Caki2 (cell line): ENCODE measurements around the gene OTOP3. TPM values are rescaled to one million over a fixed set of nuclear protein-coding genes. Genes with fewer than 3 reads are reported as not detected.

Experiments used
- DNase-seq: peaks from one replicate; pipeline ENCODE4 v3.0.0-alpha.2; 2015; ENCODE audit warnings: low read depth
- in situ Hi-C: cut with HindIII; loops from 2 replicates; pipeline ENCODE4 v1.10.0; 2016; ENCODE audit warnings: low sequenced_read_pairs, low pct_unique_long_range_greater_than_20kb, mixed read lengths
- total RNA-seq: library from RNA; depleted of rRNA; stranded (reverse); fragments of >200 nt; shearing (Covaris generic); gene quantifications from 2 replicates; pipeline ENCODE4 v1.2.3, GENCODE V29; 2014; ENCODE audit warnings: low replicate concordance

The OTOP3 gene
- total RNA-seq, 1 experiment from 2014 or later = not detected

GRCh38 chr17:74930535-74931036, 5.1 kb upstream of the OTOP3 start:
- in situ Hi-C loops = no loop called here
- DNase-seq = no peak

DNA sequence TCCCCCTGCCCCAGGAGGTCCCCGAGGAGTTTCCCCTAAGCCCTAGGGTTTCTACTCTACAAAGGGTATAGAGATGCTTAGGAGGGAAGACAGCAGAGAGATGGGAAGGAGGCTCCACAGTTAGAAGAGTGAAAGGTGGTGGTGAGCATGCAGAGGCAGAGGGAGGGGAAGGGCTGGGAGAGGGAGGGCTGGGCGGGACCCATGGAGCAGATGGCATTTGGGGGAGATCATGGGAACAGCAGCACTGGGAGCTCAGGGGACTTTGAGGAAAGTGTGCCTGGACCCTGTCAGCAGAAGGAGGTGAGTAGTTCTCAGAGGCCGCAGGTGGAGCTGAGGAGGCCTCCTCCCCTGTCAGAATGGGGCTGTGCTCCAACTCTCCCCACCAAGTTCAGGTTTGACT, 650 bp upstream of the OTOP3 start:
- DNase-seq = no peak
- in situ Hi-C loops = no loop called here

GRCh38 chr17:74936470-74936799, 737 bp downstream of the OTOP3 start:
- no peak for DNase-seq
- in situ Hi-C loops = no loop called here

- in situ Hi-C loops = no loop called here
Observed at GRCh38 chr17:74937064-74938051, 1.7 kb downstream of the OTOP3 start.

GRCh38 chr17:74938194-74938950, 2.7 kb downstream of the OTOP3 start:
- in situ Hi-C loops = no loop called here
- DNase-seq = no peak

More at GRCh38 chr17:74937064-74938051, 1.7 kb downstream of the OTOP3 start:
- DNase-seq = no peak

- in situ Hi-C loops = no loop called here
- no peak for DNase-seq
Observed at GRCh38 chr17:74939534-74939933, 3.8 kb downstream of the OTOP3 start.

DNA sequence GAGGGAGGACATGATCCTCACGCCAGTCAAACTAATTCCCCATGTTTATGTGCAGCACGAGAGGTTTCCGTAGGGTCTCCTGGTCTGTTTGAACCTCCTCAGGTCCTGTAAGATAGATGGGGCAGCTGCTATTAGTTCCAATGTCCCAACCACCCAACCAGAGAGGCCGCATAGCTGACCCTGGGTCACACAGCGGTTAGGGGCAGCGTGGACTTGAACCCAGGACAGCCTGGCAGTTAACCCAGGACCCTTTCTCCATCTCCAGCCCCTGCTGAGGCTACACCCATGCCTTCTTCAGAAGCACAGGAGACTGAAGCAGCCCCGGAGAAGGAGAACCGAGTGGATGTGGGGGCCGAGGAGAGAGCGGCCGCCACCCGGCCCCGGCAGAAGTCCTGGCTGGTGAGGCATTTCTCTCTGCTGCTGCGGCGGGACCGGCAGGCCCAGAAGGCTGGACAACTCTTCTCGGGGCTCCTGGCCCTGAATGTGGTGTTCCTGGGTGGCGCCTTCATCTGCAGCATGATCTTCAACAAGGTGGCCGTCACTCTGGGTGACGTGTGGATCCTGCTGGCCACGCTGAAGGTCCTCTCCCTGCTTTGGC, 5.5 kb downstream of the OTOP3 start:
- no peak for DNase-seq
- in situ Hi-C loops = no loop called here

DNA sequence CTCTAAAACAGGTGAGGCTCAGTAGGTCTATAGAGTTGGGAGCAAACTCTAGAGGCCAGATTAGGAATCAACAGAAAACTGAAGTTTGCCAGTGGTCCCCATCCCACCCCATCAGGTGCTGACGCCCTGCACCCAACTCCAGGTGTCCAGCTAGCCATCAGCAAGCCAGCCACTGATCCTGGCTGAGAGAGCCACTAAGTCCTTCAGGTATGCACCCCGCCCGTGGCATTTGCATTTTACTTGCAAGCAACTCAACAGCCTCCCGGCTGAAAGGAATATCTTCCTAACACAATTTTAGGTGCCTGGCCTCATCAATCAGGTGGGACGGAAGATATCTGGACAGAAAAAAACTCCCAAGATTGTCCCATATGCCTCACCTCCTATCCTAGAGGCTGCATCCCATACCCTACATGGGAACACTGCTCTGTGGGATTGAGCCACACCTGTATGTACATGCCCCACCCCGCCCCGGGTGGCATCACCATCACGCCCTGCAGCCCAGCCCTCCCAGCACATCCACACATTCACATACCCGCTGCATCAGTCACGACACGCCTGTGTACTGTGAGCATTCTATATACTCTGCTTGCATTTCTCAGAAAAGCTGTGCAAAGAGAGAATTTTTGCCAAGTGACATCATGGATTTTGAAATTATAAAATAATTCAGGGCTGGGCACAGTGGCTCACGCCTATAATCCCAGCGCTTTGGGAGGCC, 8.3 kb downstream of the OTOP3 start:
- no peak for DNase-seq
- in situ Hi-C loops = no loop called here

DNA sequence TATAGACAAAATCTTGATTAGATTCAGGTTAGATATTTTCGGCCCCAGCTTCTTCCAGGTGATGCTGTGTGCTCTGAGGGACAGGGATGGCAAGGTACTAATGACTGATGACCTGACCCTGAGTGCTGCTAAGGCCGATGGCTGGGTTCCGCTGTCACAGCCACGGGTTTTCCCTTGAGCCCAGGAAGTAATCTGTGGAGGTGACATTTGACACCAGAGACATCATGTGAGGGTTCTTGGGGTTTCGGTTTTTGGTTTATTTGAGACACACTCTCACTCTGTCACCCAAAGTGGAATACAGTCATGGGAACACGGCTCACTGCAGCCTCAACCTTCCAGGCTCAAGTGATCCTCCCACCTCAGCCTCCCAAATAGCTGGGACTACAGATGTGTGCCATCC, 9.8 kb downstream of the OTOP3 start:
- DNase-seq = no peak
- in situ Hi-C loops = no loop called here

GRCh38 chr17:74946641-74947040, 10.9 kb downstream of the OTOP3 start:
- no peak for DNase-seq
- in situ Hi-C loops = no loop called here

GRCh38 chr17:74947041-74947754, 11.5 kb downstream of the OTOP3 start:
- no peak for DNase-seq
- in situ Hi-C loops = no loop called here

- DNase-seq = no peak
- in situ Hi-C loops = no loop called here
Observed at GRCh38 chr17:74949455-74950115, 13.9 kb downstream of the OTOP3 start.

DNA sequence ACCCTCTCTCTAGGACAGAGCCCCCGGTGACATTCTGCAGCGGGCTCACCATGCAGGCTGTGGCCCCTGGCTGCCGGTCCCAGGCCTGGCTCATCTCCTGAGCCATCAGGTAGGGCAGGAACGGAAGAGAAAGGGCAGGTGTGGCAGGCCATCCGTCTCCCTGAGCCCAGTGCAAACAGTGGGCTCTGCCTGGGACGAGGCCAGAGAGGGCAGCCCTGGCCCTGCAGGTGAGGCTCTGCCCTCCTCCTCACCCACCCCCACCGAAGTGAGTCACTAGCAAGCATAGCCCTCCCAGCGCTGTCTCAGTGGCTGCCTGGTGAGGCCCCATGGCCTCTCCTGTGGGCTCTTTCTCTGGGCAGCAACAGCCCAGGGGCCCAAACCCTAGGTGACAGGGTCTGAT, 14.5 kb downstream of the OTOP3 start:
- in situ Hi-C loops = no loop called here

DNA sequence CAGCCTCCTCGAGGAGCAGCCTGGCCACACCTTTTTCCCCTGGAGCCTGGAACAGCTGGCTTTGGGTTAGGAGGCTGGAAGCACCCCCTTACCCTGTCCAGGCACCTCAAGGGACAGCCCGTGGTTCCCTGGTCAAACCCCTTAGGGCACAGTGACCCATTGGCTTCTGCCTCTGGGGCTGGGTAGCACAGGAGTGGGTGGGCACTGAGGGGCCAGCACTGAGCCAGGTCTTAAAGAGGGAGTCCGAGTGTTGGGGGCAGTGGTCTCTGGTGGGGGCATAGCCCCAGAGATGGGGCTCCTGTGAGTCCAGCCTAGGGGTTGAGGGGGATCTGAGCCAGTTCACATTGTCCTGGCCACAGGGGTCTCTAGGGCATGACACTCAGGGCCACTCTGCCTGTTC, 15.4 kb downstream of the OTOP3 start:
- in situ Hi-C loops = no loop called here
- DNase-seq = no peak

More for the DNA sequence above, 14.5 kb downstream of the OTOP3 start:
- no peak for DNase-seq

DNA sequence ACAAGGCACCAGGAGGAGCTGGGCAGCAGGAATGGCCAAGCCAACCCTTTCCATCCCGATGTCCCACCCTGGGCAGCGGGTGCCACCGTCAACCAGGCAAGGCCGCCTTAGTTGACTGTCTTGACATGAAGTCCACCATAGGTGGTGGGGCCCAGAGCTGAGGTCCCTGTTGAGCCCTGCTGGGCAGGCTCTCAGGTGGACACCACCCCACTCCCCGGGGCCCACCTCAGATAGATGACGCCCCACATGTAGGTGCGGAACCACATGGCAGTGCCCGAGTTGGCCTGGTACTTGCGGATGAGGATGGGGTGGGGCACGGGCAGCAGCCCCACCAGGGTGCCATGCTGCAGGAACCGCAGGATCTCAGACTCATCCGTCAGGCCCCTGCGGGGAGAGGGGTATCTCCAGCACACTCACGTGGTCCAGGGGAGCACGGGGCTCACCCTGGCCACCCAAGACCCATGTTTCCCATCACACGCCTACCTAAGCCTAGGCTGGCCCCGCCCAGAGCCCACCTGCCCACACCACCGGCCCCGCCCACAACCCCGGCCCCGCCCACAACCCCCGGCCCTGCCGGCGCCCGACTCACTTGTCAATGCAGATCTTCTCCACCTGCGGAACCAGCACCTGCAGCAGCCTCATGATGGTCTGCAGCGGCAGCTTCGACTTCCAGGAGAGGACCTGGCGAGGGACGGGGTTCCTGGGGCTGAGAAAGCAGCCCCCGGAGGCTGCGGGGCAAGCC, 16.2 kb downstream of the OTOP3 start:
- in situ Hi-C loops = no loop called here
- no peak for DNase-seq

DNA sequence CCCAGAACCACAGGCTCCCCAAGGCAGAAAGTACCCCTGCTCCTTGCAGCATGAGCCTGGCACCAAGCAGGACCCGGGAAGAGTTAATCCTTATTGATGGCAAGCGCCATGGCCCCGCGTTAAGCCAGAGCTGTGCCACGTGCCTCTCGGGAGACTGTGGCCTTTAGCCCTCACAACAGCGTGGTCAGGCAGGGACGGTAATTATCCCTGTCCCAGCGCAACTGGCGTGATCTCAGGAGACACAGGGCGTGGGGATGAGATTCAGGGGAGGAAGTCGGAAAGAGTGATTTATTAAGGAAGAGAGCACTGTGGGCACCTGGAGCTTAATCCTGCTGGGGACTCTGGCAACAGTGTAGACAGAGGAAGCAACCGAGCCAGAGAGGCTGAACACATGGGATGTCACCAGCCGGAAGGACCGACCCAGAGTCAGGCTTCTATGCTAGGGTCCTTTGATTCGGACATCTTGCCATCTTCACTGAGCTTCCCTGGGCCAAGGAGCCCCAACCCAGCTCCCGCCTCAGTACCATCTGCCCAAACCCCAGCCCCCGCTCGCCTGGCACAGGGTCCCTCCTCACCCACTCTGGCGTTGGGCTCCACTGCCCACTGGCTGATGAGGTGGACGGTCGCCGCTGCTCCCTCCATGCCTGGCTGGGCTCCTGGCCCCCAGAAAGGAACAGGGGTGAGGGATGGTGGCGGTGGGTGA, 16.9 kb downstream of the OTOP3 start:
- in situ Hi-C loops = no loop called here
- DNase-seq = no peak
